ENCODE measurements around the gene IL17B. TPM values are rescaled to one million over a fixed set of nuclear protein-coding genes. Genes with fewer than 3 reads are reported as not detected.

IL17B gene
- total and polyA plus RNA-seq, 9 of the 15 experiments (the other 6 are each of a cell fraction or from before 2014, with no cell fraction given): 0.28 to 2.6 (median 0.53) TPM; not detected in 2

DNA sequence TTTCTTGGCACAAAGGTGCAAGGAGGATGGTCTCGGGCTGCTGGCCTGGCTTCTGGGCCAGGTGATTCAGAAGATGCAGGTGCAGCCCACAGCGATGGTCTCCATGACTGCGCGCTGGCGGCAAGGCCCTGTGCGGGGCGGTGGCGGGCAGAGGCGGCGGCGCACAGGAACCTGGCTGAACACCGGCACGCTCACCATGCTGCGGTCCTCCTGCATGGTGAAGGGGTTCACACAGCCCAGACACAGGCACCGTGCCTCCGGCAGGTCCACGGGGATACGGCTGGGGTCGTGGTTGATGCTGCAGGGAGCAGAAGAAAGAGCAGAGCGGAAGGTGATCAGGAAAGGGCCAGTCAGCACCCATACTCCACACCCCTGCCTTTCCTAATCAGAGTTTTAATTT lies 4.8 kb downstream of the IL17B start (continued):
- TF ChIP-seq, protein P1, sequence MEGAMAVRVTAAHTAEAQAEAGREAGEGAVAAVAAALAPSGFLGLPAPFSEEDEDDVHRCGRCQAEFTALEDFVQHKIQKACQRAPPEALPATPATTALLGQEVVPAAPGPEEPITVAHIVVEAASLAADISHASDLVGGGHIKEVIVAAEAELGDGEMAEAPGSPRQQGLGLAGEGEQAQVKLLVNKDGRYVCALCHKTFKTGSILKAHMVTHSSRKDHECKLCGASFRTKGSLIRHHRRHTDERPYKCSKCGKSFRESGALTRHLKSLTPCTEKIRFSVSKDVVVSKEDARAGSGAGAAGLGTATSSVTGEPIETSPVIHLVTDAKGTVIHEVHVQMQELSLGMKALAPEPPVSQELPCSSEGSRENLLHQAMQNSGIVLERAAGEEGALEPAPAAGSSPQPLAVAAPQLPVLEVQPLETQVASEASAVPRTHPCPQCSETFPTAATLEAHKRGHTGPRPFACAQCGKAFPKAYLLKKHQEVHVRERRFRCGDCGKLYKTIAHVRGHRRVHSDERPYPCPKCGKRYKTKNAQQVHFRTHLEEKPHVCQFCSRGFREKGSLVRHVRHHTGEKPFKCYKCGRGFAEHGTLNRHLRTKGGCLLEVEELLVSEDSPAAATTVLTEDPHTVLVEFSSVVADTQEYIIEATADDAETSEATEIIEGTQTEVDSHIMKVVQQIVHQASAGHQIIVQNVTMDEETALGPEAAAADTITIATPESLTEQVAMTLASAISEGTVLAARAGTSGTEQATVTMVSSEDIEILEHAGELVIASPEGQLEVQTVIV (CRISPR knock-in tag; IDR thresholded peaks at IDR 0.05; ENCODE audit: borderline replicate concordance): no peak
- TF ChIP-seq ZBTB5 (IDR thresholded peaks at IDR 0.05) (no peak), ZNF311 (CRISPR knock-in tag; IDR thresholded peaks at IDR 0.05) (no peak)

GRCh38 chr5:149372932-149373331 lies 6.2 kb downstream of the IL17B start:
- CTCF ChIA-PET (ENCODE audit: low intra/inter-chr PET ratio): interaction anchor here (1.4 to 3.8 kb wide), 2 partner anchors 8 to 55 kb away, joined by 4 to 36 read pairs; no protein-coding TSS in a partner anchor
- in situ Hi-C loops (cut with MboI) (loop anchor here (5.0 kb wide), 2 partner anchors 51 to 179 kb away; partner anchors contain the start of gene CSNK1A1), intact Hi-C loops (cut with micrococcal nuclease) (loop anchor here (5.0 kb wide), 1 partner anchor 231 kb away; the partner anchor contains the start of gene ABLIM3)
- no peak overlapping the region for H3K4me2 ChIP-seq (ENCODE audit: insufficient read depth, low read length)
- ATAC-seq (no peak), DNase-seq (ENCODE audit: extremely low read depth in 1 of 4, low spot score in 3 of 4) (no peak), FAIRE-seq (no peak)
- BruUV-seq (replicated peaks): no TSS peak
- 31% methylated on average over 3 of the region's 3 CpGs for WGBS (ENCODE audit: insufficient coverage, low coverage, missing lambda C conversion rate)
- no peak overlapping the region for H3K27ac ChIP-seq (ENCODE audit: extremely low read depth, low read depth, low read length)
- no peak overlapping the region for H2AFZ ChIP-seq (ENCODE audit: low read depth, low read length)
- no peaks in the 10 kb centered on the region for H3K79me2 ChIP-seq (ENCODE audit: control insufficient read depth, insufficient read depth, low read length)
- H3K4me3 ChIP-seq: no peak overlapping the region
- no peaks in the 10 kb centered on the region for H4K20me1 ChIP-seq (replicated peaks; ENCODE audit: control insufficient read depth, insufficient read depth, low read length)
- H3K4me1 ChIP-seq (replicated peaks in 1 of 2; ENCODE audit: control insufficient read depth in 2 of 2, insufficient read depth in 2 of 2, low read length in 2 of 2): peaks cover 0 to 7% of the 10 kb centered on the region in 2 experiments; a peak in 1 of 5 replicates
- no peaks in the 10 kb centered on the region for H3K27me3 ChIP-seq (ENCODE audit: control insufficient read depth in 2 of 2, insufficient read depth in 2 of 2, low read length in 2 of 2)
- H3K9ac ChIP-seq (ENCODE audit: insufficient read depth in 1 of 2, low read depth in 2 of 2, low read length in 2 of 2): no peak overlapping the region
- no peaks in the 10 kb centered on the region for H3K9me3 ChIP-seq (replicated peaks; ENCODE audit: control insufficient read depth, insufficient read depth, low read depth, low read length)
- H3K36me3 ChIP-seq (ENCODE audit: control insufficient read depth, insufficient read depth, low read length): no peaks in the 10 kb centered on the region
- no peaks in the 10 kb centered on the region for H3K9me1 ChIP-seq (ENCODE audit: control insufficient read depth, insufficient read depth, low read length)
- POLR2A ChIA-PET: interaction anchor here (0.7 to 1.5 kb wide), 7 partner anchors 10 to 214 kb away, joined by 3 to 5 read pairs (median 3); no protein-coding TSS in a partner anchor
- TF ChIP-seq ESRRA (IDR thresholded peaks at IDR 0.05; ENCODE audit: borderline replicate concordance, low read depth) (no peak), ZNF263 (CRISPR knock-in tag; IDR thresholded peaks at IDR 0.05; ENCODE audit: borderline replicate concordance) (no peak), FOXP4 (CRISPR knock-in tag; IDR thresholded peaks at IDR 0.05; ENCODE audit: borderline replicate concordance) (no peak), FOSL1 (tag; conservative IDR thresholded peaks at IDR 0.05) (no peak), ZFP1 (CRISPR knock-in tag; IDR thresholded peaks at IDR 0.05) (no peak), NR2C2 (CRISPR knock-in tag; IDR thresholded peaks at IDR 0.05) (no peak), NR2C2 (tag; IDR thresholded peaks at IDR 0.05) (no peak), FOXJ3 (CRISPR knock-in tag; IDR thresholded peaks at IDR 0.05) (no peak), MIER1 (IDR thresholded peaks at IDR 0.05; ENCODE audit: low read depth) (no peak), DACH1 (IDR thresholded peaks at IDR 0.05; ENCODE audit: partially characterized antibody) (no peak), ZNF586 (CRISPR knock-in tag; conservative IDR thresholded peaks at IDR 0.05) (no peak), SRSF1 (IDR thresholded peaks at IDR 0.05; ENCODE audit: low read depth, low read length) (no peak)

All from K562 (cell line).